ENCODE data around the gene PIH1D2. TPM values are rescaled to one million over a fixed set of nuclear protein-coding genes. Genes with fewer than 3 reads are reported as not detected.

Gene PIH1D2
- total and polyA plus RNA-seq, 10 of the 15 experiments (the other 5 are each of a cell fraction or from before 2014, with no cell fraction given): 0.51 to 3.0 (median 1.5) TPM

DNA sequence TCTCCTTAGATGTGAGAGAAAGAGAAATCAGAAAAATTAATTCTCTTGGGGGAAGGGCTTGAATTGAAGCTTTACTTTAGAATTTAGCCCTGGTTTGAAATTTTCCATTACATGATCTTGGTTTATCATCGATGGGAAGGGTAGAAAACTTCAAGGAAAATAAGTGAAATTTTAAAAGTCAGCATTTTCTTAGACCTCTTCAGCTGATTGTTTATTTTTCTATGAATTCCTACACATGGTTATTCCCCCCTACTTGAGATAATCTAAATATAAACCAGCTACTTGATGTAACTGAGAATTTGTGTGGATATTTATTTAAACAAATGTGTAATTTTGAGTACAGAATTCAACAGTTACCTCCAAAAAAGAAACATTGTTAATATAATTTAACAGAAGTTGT, 10.9 kb downstream of the PIH1D2 start:
- CTCF ChIA-PET: interaction anchor here (0.6 kb wide), 1 partner anchor 445 kb away, joined by 3 read pairs; no protein-coding TSS in a partner anchor
- RAD21 ChIA-PET (ENCODE audit: unreplicated experiment): no interaction called here
- Histone ChIP-seq H3K9me3 (replicated peaks; ENCODE audit: control insufficient read depth, insufficient read depth, low read length) (no peaks in the 10 kb centered on the region), H3K36me3 (ENCODE audit: control insufficient read depth in 2 of 2, insufficient read depth in 2 of 2, low read length in 1 of 2) (peaks cover 2 to 13% of the 10 kb centered on the region in 2 experiments), H3K27me3 (replicated peaks in 1 of 2; ENCODE audit: control insufficient read depth in 2 of 2, insufficient read depth in 2 of 2, low read length in 1 of 2) (no peaks in the 10 kb centered on the region), H3K79me2 (ENCODE audit: control insufficient read depth, insufficient read depth, low read length) (no peaks in the 10 kb centered on the region), H3K4me1 (ENCODE audit: control insufficient read depth, insufficient read depth, low read length) (no peaks in the 10 kb centered on the region), H3K4me2 (ENCODE audit: control insufficient read depth, insufficient read depth) (no peak overlapping the region), H3K27ac (ENCODE audit: control insufficient read depth, insufficient read depth) (no peak overlapping the region), H3K9ac (ENCODE audit: control insufficient read depth, insufficient read depth, low read length) (no peak overlapping the region), H4K20me1 (ENCODE audit: control insufficient read depth, insufficient read depth) (no peaks in the 10 kb centered on the region), H3K4me3 (no peak overlapping the region), H2AFZ (ENCODE audit: control insufficient read depth, low read depth, low read length) (no peak overlapping the region)
- intact Hi-C loops (cut with micrococcal nuclease; ENCODE audit: unreplicated experiment) (no loop called here), in situ Hi-C loops (cut with MboI) (no loop called here)
- DNase-seq (ENCODE audit: low read depth, low spot score) (no peak), ATAC-seq (no peak), FAIRE-seq (no peak)
- 89% methylated on average over 1 of the region's 1 CpG for WGBS (ENCODE audit: insufficient coverage, insufficient replicate concordance, low lambda C conversion rate, missing lambda C conversion rate)
- TF ChIP-seq CHD2 (IDR thresholded peaks at IDR 0.05; ENCODE audit: borderline replicate concordance, low read depth, low read length) (no peak), CBFB (IDR thresholded peaks at IDR 0.05; ENCODE audit: low read depth) (no peak)
- POLR2A ChIA-PET: no interaction called here
- SMC1A ChIA-PET (ENCODE audit: uncharacterized antibody, unreplicated experiment): no interaction called here
- BruUV-seq (replicated peaks): no TSS peak

DNA sequence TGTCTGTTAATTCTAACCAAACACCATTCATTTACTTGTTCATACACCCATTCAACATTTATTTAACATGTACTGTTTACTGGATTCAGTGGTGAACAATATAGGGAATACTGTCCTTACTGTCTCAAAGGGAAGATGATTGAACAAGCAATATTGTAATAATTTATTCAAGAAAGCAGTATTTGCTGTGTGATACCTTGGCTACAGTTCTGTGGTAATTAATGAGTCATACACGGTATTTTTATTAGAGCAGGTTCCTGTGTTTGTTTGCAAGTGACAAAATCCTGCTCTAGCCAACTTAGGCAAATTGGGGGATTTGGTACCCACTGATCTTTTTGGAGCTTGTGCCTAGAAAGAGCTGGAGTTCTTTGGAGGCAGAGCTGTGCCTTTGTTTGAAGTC, 15.7 kb downstream of the PIH1D2 start:
- no peak overlapping the region for H3K4me2 ChIP-seq (ENCODE audit: control insufficient read depth, insufficient read depth)
- POLR2A ChIA-PET: no interaction called here
- 0% methylated on average over 1 of the region's 1 CpG for WGBS (ENCODE audit: insufficient coverage, insufficient replicate concordance, low lambda C conversion rate, missing lambda C conversion rate)
- SMC1A ChIA-PET (ENCODE audit: uncharacterized antibody, unreplicated experiment): no interaction called here
- no peaks in the 10 kb centered on the region; the same call in 2 of the 3 replicates for H3K9me3 ChIP-seq (replicated peaks; ENCODE audit: control insufficient read depth, insufficient read depth, low read length)
- H3K27me3 ChIP-seq (replicated peaks in 1 of 2; ENCODE audit: control insufficient read depth in 2 of 2, insufficient read depth in 2 of 2, low read length in 1 of 2): no peaks in the 10 kb centered on the region
- TF ChIP-seq FOXM1 (IDR thresholded peaks at IDR 0.05; ENCODE audit: low read depth, low read length) (no peak), MEF2A (IDR thresholded peaks at IDR 0.05; ENCODE audit: insufficient read depth, low read depth, low read length) (no peak), KLF5 (IDR thresholded peaks at IDR 0.05; ENCODE audit: partially characterized antibody) (no peak), CBX3 (IDR thresholded peaks at IDR 0.05; ENCODE audit: borderline replicate concordance, low read depth) (no peak), FOS (IDR thresholded peaks at IDR 0.05; ENCODE audit: borderline replicate concordance, extremely low read depth, insufficient read length) (no peak), IKZF2 (IDR thresholded peaks at IDR 0.05) (no peak), POLR2AphosphoS5 (IDR thresholded peaks at IDR 0.05; ENCODE audit: low read length) (no peak)
- TF ChIP-seq, protein P1, sequence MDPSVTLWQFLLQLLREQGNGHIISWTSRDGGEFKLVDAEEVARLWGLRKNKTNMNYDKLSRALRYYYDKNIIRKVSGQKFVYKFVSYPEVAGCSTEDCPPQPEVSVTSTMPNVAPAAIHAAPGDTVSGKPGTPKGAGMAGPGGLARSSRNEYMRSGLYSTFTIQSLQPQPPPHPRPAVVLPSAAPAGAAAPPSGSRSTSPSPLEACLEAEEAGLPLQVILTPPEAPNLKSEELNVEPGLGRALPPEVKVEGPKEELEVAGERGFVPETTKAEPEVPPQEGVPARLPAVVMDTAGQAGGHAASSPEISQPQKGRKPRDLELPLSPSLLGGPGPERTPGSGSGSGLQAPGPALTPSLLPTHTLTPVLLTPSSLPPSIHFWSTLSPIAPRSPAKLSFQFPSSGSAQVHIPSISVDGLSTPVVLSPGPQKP (IDR thresholded peaks at IDR 0.05; ENCODE audit: low read depth, low read length): no peak
- peaks cover 2 to 27% of the 10 kb centered on the region in 2 experiments for H3K36me3 ChIP-seq (ENCODE audit: control insufficient read depth in 2 of 2, insufficient read depth in 2 of 2, low read length in 1 of 2)
- intact Hi-C loops (cut with micrococcal nuclease; ENCODE audit: unreplicated experiment) (no loop called here), in situ Hi-C loops (cut with MboI) (no loop called here)
- no peak for DNase-seq (ENCODE audit: low read depth, low spot score)
- H3K4me1 ChIP-seq (ENCODE audit: control insufficient read depth, insufficient read depth, low read length): no peaks in the 10 kb centered on the region
- no peak overlapping the region for H3K4me3 ChIP-seq
- no peak for FAIRE-seq
- RAD21 ChIA-PET (ENCODE audit: unreplicated experiment): no interaction called here
- no peak overlapping the region for H2AFZ ChIP-seq (ENCODE audit: control insufficient read depth, low read depth, low read length)
- no peak for ATAC-seq
- no peak overlapping the region for H3K9ac ChIP-seq (ENCODE audit: control insufficient read depth, insufficient read depth, low read length)
- BruUV-seq (replicated peaks): no TSS peak
- no peaks in the 10 kb centered on the region for H4K20me1 ChIP-seq (ENCODE audit: control insufficient read depth, insufficient read depth)
- H3K27ac ChIP-seq (ENCODE audit: control insufficient read depth, insufficient read depth): no peak overlapping the region
- CTCF ChIA-PET: interaction anchor here (0.6 to 1.3 kb wide), 2 partner anchors 10 to 86 kb away, joined by 3 to 5 read pairs; no protein-coding TSS in a partner anchor
- H3K79me2 ChIP-seq (ENCODE audit: control insufficient read depth, insufficient read depth, low read length): no peaks in the 10 kb centered on the region

All from GM12878 (cell line).